GM12878 (cell line): ENCODE results near the gene BAK1. TPM values are rescaled to one million over a fixed set of nuclear protein-coding genes. Genes with fewer than 3 reads are reported as not detected.

ENCODE experiments used
- ATAC-seq: fragments of 200-7000 bp; cut with Tn5 transposase; 3 replicates; pipeline ENCODE4 v1.9.1; 2020; ENCODE audit warnings: mild to moderate bottlenecking, moderate library complexity
- BruUV-seq: library from RNA; stranded (reverse); fragments of 400-500 nt; replicated peaks from 2 replicates; lab custom pipeline; 2021; lab: Mats Ljungman, UMichigan
- CTCF ChIA-PET: fragments of 300-600 bp; sonication (Branson Sonifier 250); formaldehyde crosslinking; extraction: SDS; loops from one replicate; lab custom pipeline; 2021; ENCODE audit warnings: inconsistent platforms; lab: Yijun Ruan, JAX
- POLR2A ChIA-PET: fragments of 350-600 bp; formaldehyde crosslinking; extraction: SDS; loops from one replicate; lab custom pipeline; 2021; ENCODE audit warnings: inconsistent platforms; lab: Charles Lee
- RAD21 ChIA-PET: fragments of 300-600 bp; sonication (Branson Sonifier 250); formaldehyde crosslinking; loops from one replicate; lab custom pipeline; 2023; ENCODE audit warnings: antibody characterized with exemption; ENCODE audit not compliant: unreplicated experiment; lab: Charles Lee
- SMC1A ChIA-PET: fragments of 300-600 bp; sonication (Branson Sonifier 250); formaldehyde crosslinking; loops from one replicate; lab custom pipeline; 2023; ENCODE audit not compliant: unreplicated experiment, uncharacterized antibody; lab: Charles Lee
- DNase-seq: peaks from one replicate; pipeline ENCODE4 v3.0.0-alpha.2; 2011; ENCODE audit warnings: low read depth, low spot score
- FAIRE-seq: peaks from 3 replicates; lab custom pipeline; 2011; peaks lifted over from hg19 to GRCh38; lab: Jason Lieb, UNC
- H2AFZ ChIP-seq: 2 replicates; pipeline ENCODE4 v1.6.0; 2011; ENCODE audit warnings: low read depth, low read length, control low read depth; ENCODE audit not compliant: control insufficient read depth
- H3K27ac ChIP-seq: 2 replicates; pipeline ENCODE4 v1.5.1; 2011; ENCODE audit warnings: control low read depth; ENCODE audit not compliant: control insufficient read depth, insufficient read depth
- H3K27me3 ChIP-seq, 2 experiments: replicated peaks in 1 of 2; 2 replicates each; pipeline versions ENCODE4 v1.6.0 to v1.6.1; 2011; ENCODE audit warnings: low read length in 1 of 2; ENCODE audit not compliant: control insufficient read depth in 2 of 2, insufficient read depth in 2 of 2
- H3K36me3 ChIP-seq, 2 experiments: 2 replicates each; pipeline ENCODE4 v1.5.1; 2011; ENCODE audit warnings: low read length in 1 of 2; ENCODE audit not compliant: control insufficient read depth in 2 of 2, insufficient read depth in 2 of 2
- H3K4me1 ChIP-seq: 2 replicates; pipeline ENCODE4 v1.6.1; 2011; ENCODE audit warnings: mild to moderate bottlenecking, low read length, moderate library complexity, mixed read lengths; ENCODE audit not compliant: control insufficient read depth, insufficient read depth
- H3K4me2 ChIP-seq: 2 replicates; pipeline ENCODE4 v1.6.0; 2011; ENCODE audit warnings: control low read depth; ENCODE audit not compliant: control insufficient read depth, insufficient read depth
- H3K4me3 ChIP-seq: fragments of 200-600 bp; sonication (generic); 2 replicates; pipeline ENCODE4 v1.5.1; 2016
- H3K79me2 ChIP-seq: 2 replicates; pipeline ENCODE4 v1.6.0; 2011; ENCODE audit warnings: low read length; ENCODE audit not compliant: control insufficient read depth, insufficient read depth
- H3K9ac ChIP-seq: 2 replicates; pipeline ENCODE4 v1.8.0; 2011; ENCODE audit warnings: low read length, control low read depth, mixed read lengths; ENCODE audit not compliant: control insufficient read depth, insufficient read depth
- H3K9me3 ChIP-seq: replicated peaks from 3 replicates; pipeline ENCODE4 v1.5.1; 2011; ENCODE audit warnings: mild to moderate bottlenecking, low read length; ENCODE audit not compliant: control insufficient read depth, insufficient read depth
- H4K20me1 ChIP-seq: 2 replicates; pipeline ENCODE4 v1.6.0; 2011; ENCODE audit not compliant: control insufficient read depth, insufficient read depth
- EED ChIP-seq: sonication (generic); IDR thresholded peaks from 2 replicates; pipeline ENCODE4 v1.6.1; 2016; ENCODE audit warnings: antibody characterized with exemption, low read depth
- MAX ChIP-seq: IDR thresholded peaks from 2 replicates; pipeline ENCODE4 v1.6.1; 2012; ENCODE audit warnings: low read depth, low read length, improper control_type of control experiment
- POLR2A ChIP-seq: IDR thresholded peaks from 2 replicates; pipeline ENCODE4 v1.6.1; 2011; ENCODE audit warnings: low read depth, mild to moderate bottlenecking, low read length
- POLR2AphosphoS2 ChIP-seq: IDR thresholded peaks from 2 replicates; pipeline ENCODE4 v1.6.1; 2011; ENCODE audit warnings: low read depth, mild to moderate bottlenecking, low read length, improper control_type of control experiment, moderate library complexity
- RFX5 ChIP-seq: IDR thresholded peaks from 2 replicates; pipeline ENCODE4 v1.6.1; 2011; ENCODE audit warnings: low read depth, low read length, improper control_type of control experiment
- WGBS: methylation state at CpG from one replicate; pipeline ENCODE4 v1.1.6; 2016; ENCODE audit warnings: low lambda C conversion rate; ENCODE audit not compliant: insufficient replicate concordance, insufficient coverage; ENCODE audit errors: missing lambda C conversion rate; 5-methylcytosine and 5-hydroxymethylcytosine counted together
- in situ Hi-C: fragments of 300-500 bp; cut with MboI; formaldehyde crosslinking; loops from 9 replicates; pipeline ENCODE4 v1.14.3; 2018; ENCODE audit warnings: mixed read lengths
- intact Hi-C: fragments of 100-400 bp; cut with micrococcal nuclease; formaldehyde crosslinking; loops from one replicate; pipeline ENCODE4 v1.14.2; 2022; ENCODE audit not compliant: unreplicated experiment
- polyA plus RNA-seq, 11 experiments: library from polyadenylated mRNA; depleted of rRNA in 4 of 11; unstranded in 6 of 11; stranded (reverse) in 5 of 11; fragments of >200 nt; fragmentation: Nextera tagmentation in 4 of 11; fragmentation: Illumina TruSeq in 1 of 11; extraction: Ambion mirVana in 4 of 11; extraction: Trizol in 1 of 11; gene quantifications; 1 replicate in 1 of 11; 2 replicates in 10 of 11; pipeline versions ENCODE4 v1.2.1 to v1.2.3, GENCODE V29; 2011 to 2016; ENCODE audit warnings: inconsistent platforms in 2 of 11, missing spikeins in 2 of 11, low read depth in 1 of 11
- total RNA-seq, 4 experiments: library from RNA; depleted of rRNA in 3 of 4; stranded (reverse); fragments of >200 nt in 3 of 4; fragmentation: Illumina TruSeq in 1 of 4; extraction: Trizol in 1 of 4; gene quantifications; 2 replicates each; pipeline versions ENCODE4 v1.2.1 to v1.2.3, GENCODE V29; 2013 to 2021

Gene BAK1
- total and polyA plus RNA-seq, 10 of the 15 experiments (the other 5 are each of a cell fraction or from before 2014, with no cell fraction given), result 6.3 to 65.8 (median 29.6) TPM

GRCh38 chr6:33575211-33575610 lies 4.9 kb downstream of the BAK1 start:
- peaks cover 25% of the 10 kb centered on the region for H3K4me1 ChIP-seq
- CTCF ChIA-PET, result interaction anchor here (1.2 to 2.1 kb wide), 2 partner anchors 11 to 133 kb away, joined by 3 to 10 read pairs; no protein-coding TSS in a partner anchor
- no peak for FAIRE-seq

GRCh38 chr6:33571637-33572316 lies 8.3 kb downstream of the BAK1 start:
- Histone ChIP-seq H3K79me2 (peaks cover 3% of the 10 kb centered on the region), H3K27me3 (no peaks in the 10 kb centered on the region), H3K4me1 (peaks cover 18% of the 10 kb centered on the region), H3K36me3 (peaks cover 22% of the 10 kb centered on the region in 2 experiments), H2AFZ (peak overlapping the region; percentile 75), H3K4me3 (peak overlapping the region; percentile 67), H3K27ac (peak overlapping the region; percentile 98), H3K9me3 (no peaks in the 10 kb centered on the region), H4K20me1 (no peaks in the 10 kb centered on the region; the same call in 1 of the 2 replicates), H3K4me2 (peak overlapping the region; percentile 88), H3K9ac (peak overlapping the region; percentile 75)
- ATAC-seq, result no peak; the same call in 2 of the 3 replicates
- SMC1A ChIA-PET, result interaction anchor here (1.5 to 1.7 kb wide), 2 partner anchors 10 to 117 kb away, joined by 3 to 8 read pairs; partner anchors contain the start of gene ZBTB9
- RAD21 ChIA-PET, result interaction anchor here (1.0 to 1.5 kb wide), 3 partner anchors 8 to 450 kb away, joined by 3 to 13 read pairs (median 3); partner anchors contain the start of gene BAK1
- TF ChIP-seq EED (no peak), POLR2AphosphoS2 (no peak), POLR2A (no peak), RFX5 (no peak)
- DNase-seq, result no peak
- TSS peak; percentile 99 for BruUV-seq
- intact Hi-C loops, result loop anchor here (1.0 to 10.0 kb wide), 5 partner anchors 8 to 367 kb away; partner anchors contain the start of genes HSD17B8, RING1, RXRB and SLC39A7
- 35% methylated on average over 11 of the region's 11 CpGs for WGBS
- POLR2A ChIA-PET, result interaction anchor here (0.6 to 3.4 kb wide), 8 partner anchors 8 to 237 kb away, joined by 3 to 26 read pairs (median 5); partner anchors contain the start of genes BAK1, CUTA, ITPR3 and ZBTB9
- CTCF ChIA-PET, result interaction anchor here (0.7 to 1.8 kb wide), 2 partner anchors 13 to 129 kb away, joined by 3 to 5 read pairs; no protein-coding TSS in a partner anchor
- no peak for FAIRE-seq
- in situ Hi-C loops, result no loop called here

More at GRCh38 chr6:33575211-33575610, 4.9 kb downstream of the BAK1 start:
- no peak for ATAC-seq
- POLR2A ChIA-PET, result no interaction called here
- no peaks in the 10 kb centered on the region; the same call in 1 of the 2 replicates for H4K20me1 ChIP-seq
- DNase-seq, result no peak
- in situ Hi-C loops (no loop called here), intact Hi-C loops (loop anchor here (10.0 kb wide), 1 partner anchor 370 kb away; the partner anchor contains the start of genes HSD17B8, RING1, RXRB and SLC39A7)
- 94% methylated on average over 8 of the region's 8 CpGs for WGBS
- no peaks in the 10 kb centered on the region; the same call in 2 of the 3 replicates for H3K9me3 ChIP-seq
- peaks cover 35% of the 10 kb centered on the region for H3K79me2 ChIP-seq
- peaks cover 22 to 29% of the 10 kb centered on the region in 2 experiments for H3K36me3 ChIP-seq
- H3K4me3 ChIP-seq, result no peak overlapping the region
- no peak overlapping the region for H3K4me2 ChIP-seq
- SMC1A ChIA-PET, result interaction anchor here (0.8 to 1.2 kb wide), 2 partner anchors 46 to 121 kb away, joined by 3 read pairs; partner anchors contain the start of genes ITPR3 and ZBTB9
- BruUV-seq, result no TSS peak
- RAD21 ChIA-PET, result interaction anchor here (1.2 kb wide), 1 partner anchor 121 kb away, joined by 4 read pairs; the partner anchor contains the start of gene ZBTB9
- TF ChIP-seq MAX, result no peak
- 0 out of 2 replicates have a peak, but pooled peaks have one; percentile 15 for TF ChIP-seq POLR2A
- H3K27ac ChIP-seq, result no peak overlapping the region
- no peaks in the 10 kb centered on the region for H3K27me3 ChIP-seq
- no peak overlapping the region for H2AFZ ChIP-seq
- H3K9ac ChIP-seq, result no peak overlapping the region
